EH (cell line): ENCODE data around the gene STK4.
A peak's percentile ranks its signal among the peaks of the same experiment; 100 is the strongest.

Source experiments
- DNase-seq: peaks from one replicate; pipeline ENCODE4 v3.0.0-alpha.2; 2015; ENCODE audit warnings: low read depth

STK4 gene

DNA sequence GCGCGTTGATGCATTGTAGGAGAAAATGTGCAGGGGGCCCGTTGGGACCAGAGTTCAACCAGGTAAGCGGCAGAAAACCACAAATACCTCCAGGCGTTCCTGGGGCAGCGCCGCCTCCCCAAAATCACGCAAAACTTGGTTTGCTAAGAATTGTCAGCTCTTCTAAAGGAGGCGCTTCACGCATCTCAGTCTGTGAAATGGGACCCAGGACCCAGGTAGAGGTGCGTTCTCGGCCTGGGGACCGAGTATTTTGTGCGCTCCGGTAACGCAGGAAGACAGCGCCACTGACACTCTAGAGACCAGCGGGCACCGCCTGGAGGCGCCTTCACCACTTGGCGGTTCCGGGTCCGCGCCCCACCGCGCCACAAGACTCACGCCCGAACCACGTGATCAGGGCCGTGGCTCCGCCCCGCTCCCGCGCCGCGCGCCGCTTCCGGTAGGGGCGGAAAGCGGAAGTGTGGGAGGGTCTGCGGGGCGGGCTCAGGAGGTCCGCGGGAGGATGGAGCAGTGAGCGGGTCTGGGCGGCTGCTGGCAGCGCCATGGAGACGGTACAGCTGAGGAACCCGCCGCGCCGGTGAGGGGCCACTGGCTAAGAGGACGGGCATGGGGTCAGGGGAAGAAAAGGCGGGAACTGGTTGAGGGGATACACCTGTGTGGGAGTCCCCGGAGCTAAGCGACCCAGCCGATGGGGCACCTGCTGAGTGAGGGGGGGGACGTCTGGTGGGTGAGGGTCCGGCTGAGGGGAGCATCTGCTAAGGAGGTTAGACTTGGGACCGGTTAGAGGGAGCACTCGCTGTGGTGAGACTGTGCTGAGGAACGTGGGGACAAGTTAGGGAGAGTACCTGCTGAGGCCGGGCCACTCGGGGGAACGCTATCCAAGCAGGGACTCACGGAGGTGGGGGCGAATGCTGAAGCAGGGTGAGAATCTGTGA, at the start of gene STK4:
STK4 (plus strand) TSS at position 483 of the 932 bp plus-strand sequence; CDS start at position 540, 57 bp downstream.
- peak; percentile 91 for DNase-seq

DNA sequence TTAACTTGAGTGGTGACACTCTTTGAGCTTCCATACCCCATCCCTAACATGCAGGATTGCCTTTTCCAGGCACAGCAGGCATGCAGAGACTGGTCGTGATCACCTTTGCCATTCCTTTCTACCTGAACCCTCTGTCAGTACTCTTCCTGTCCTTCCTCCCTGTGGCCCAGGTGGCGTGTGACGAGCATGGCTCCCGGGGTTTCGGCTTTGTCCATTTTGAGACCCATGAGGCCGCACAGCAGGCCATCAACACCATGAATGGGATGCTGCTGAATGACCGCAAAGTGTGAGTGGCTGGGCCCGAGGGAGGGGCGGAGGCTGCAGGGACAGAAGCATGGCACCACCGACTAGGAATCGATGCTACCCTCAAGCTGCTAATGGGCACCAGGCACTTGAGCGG, 49.7 kb upstream of the STK4 start:
- no peak for DNase-seq

DNA sequence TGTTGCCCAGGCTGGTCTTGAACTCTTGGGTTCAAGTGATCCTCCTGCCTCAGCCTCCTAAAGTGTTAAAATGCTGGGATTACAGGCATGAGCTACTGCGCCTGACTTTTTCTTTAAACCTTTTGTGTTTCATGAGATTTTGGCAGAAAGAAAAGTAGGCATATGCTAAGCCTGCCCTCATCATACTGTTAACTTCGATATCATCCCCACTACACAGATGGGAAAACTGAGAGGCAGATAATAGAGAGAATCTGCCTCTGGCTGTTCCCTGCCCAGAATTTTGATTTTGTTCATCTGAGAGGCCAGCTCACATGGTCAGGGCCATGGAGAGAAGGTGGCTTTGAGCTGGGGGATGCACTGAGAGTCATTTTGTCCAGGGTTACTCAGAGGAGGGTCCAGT, 48.9 kb upstream of the STK4 start:
- no peak for DNase-seq

DNA sequence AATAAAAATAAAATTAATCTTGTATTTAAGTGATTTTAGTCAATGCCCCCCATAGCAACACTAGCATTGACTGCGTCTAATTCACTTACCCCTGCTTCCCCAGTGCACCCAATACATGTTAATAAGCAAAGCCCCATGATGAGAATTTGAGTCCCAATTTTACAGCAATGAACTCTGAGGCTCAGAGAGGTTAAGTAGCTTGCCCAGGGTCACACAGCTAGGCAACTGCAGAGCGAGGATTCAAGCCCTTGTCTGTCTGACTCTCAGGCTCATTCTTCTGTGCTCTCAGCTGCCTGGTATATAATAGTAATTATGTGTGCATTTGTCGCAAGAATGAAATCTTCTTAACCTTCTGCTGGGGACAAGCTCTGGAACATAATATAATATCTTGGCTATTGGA, 48.0 kb upstream of the STK4 start:
- DNase-seq, result no peak

DNA sequence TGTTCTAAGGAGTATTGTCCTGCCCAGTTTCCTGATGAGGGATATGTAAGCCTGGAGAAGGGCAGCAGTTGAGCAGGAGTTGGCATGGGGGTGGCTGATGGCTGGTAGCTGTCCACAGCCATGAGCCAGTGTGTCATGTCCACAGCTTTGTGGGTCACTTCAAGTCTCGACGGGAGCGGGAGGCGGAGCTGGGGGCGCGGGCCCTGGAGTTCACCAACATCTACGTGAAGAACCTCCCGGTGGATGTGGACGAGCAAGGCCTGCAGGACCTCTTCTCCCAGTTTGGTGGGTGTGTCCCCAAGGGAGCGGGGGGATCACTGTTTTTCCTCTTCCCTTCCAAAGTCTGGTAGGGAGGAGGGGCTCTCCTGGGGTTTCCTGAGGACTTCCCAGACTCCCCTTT, 47.6 kb upstream of the STK4 start:
- no peak for DNase-seq

DNA sequence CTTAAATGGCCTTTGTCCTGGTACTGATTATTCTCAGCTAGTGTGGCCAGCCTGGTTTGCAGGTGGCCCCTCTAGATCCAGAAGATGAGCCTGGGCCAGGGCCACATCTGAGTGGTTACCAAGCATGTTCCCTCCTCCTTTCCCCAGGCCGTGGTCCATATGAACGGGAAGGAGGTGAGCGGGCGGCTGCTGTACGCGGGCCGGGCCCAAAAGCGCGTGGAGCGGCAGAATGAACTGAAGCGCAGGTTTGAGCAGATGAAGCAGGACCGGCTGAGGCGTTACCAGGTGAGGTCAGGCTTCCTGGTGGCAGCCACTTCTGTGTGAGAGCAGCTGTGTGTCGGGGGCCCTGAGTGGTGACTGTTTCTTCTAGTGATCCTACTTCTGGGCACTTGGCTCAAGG, 44.9 kb upstream of the STK4 start:
- DNase-seq, result no peak

DNA sequence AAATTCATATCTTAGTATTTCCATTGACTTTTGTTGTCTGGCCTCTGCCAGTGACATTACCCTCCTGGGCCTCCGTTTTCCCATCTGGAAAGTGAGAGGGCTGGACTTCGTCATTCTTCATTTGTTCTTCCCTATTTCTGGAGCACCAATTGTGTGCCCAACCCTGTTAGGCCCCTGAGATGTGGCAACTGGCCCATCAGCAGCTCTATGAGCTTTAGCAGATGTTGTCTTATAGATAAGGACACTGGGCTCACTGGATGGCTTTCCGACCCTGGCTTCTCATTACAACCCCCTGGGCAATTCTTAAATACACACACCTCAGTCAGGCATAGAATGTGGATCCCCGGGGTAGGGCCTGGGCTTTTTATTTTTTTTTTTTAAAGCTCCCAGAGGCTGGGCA, 41.8 kb upstream of the STK4 start:
- no peak for DNase-seq

DNA sequence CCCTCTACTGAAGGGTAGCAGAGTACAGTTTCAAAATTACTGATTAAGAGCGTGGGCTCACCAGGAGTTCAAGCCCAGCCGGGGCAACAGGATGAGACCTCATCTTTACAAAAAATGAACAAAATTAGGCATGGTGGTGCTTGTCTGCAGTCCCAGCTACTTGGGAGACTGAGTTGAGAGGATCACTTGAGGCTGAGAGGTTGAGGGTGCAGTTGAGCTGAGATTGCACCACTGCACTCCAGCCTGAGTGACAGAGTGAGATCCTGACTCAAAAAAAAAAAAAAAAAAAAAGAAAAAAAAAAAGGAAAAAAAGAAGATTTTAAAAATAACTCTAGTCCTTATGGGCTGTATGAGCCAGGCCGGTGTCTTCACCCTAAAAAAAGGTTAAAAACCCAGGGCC, 37.7 kb upstream of the STK4 start:
- no peak for DNase-seq

DNA sequence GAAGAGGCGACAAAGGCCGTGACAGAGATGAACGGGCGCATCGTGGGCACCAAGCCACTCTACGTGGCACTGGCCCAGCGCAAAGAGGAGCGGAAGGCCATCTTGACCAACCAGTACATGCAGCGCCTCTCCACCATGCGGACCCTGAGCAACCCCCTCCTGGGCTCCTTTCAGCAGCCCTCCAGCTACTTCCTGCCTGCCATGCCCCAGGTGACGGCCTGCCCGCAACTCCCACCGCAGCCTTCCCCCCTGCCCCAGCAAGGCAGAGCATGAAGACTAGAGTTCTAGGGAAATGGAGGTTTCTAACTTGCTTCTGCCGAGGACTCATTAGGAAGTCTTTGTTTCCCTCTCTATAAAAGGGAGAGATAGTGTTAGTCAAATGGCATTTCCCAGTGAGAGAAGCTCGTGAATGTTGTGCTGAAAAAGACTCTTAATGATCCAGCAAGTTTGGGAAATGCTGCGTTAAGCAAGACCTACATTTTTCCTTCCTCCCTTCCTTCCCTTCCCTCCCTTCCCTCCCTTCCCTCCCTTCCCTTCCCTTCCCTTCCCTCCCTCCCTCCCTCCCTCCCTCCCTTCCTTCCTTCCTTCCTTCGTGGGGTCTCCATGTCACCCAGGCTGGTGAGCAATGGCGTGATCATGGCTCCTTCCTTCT, 35.7 kb upstream of the STK4 start:
- no peak for DNase-seq

DNA sequence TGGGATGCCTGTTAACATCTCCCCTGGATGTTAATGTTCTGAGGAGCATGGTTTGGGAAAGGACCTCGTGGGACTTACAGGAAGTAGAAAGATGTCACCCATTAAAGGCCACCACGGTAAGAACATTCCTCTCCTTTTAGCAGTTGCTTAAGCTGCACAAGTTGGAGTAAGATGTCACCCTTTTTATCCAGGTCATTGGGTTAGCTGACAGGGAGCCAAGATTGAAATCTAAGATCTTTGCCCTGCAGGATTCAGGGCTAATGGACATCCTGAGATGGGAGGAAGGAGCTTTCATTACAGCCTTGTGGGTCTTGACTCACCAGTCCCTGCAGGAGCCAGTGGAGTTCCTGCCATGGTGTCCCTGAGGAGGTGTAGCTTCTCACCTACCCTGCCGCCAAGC, 34.4 kb upstream of the STK4 start:
- DNase-seq, result peak; percentile 18

DNA sequence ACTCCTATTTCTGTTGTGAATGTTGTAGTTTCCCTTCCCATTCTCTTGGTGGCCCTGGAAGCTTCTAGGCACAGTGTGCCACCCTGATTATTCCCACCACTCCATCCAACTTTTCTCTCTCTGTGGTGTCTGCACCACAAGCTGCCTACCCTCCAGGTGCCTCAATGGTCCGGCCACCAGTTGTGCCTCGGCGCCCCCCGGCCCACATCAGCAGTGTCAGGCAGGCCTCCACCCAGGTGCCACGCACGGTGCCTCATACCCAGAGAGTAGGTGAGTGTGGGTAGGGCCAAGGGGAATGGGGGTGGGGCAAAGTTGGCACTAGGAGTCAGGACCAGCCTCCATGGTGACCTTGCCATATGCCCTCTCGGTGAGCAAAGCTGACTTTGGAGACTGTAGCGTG, 33.4 kb upstream of the STK4 start:
- no peak for DNase-seq

DNA sequence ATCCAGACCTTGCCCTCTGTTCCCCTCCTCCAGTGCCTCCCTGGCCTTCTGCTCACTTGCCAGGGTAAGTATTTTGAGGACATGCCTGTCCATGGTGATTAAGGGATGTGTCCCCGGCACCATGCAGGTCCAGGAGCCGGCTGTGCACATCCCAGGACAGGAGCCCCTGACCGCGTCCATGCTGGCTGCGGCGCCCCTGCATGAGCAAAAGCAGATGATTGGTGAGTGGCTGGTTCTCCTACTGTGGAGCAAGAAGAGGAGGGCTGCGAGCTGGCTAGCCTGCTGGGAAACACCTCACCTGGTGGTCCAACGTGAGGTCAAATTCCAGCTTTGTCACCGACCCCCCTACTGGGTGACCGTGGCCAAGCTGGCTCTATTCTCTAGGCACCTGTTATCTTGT, 29.8 kb upstream of the STK4 start:
- no peak for DNase-seq

DNA sequence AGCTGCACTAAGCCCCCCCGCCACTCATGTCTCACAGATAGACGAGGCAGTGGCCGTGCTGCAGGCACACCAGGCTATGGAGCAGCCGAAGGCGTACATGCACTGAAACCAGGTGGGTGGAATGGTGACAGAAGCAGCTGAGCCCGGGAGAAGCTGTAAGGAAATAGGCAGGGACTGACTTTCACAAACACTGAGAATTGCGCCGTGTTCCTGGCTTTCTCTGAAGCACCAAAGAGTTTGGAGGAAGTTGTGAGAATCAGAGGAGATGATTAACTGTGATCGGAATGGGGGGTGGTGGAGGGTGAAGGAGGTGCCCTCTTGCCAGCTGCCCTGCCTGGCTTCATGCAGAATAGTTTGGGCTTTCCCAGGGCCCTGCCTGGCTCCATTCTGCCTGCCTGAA, 27.7 kb upstream of the STK4 start:
- DNase-seq, result no peak

DNA sequence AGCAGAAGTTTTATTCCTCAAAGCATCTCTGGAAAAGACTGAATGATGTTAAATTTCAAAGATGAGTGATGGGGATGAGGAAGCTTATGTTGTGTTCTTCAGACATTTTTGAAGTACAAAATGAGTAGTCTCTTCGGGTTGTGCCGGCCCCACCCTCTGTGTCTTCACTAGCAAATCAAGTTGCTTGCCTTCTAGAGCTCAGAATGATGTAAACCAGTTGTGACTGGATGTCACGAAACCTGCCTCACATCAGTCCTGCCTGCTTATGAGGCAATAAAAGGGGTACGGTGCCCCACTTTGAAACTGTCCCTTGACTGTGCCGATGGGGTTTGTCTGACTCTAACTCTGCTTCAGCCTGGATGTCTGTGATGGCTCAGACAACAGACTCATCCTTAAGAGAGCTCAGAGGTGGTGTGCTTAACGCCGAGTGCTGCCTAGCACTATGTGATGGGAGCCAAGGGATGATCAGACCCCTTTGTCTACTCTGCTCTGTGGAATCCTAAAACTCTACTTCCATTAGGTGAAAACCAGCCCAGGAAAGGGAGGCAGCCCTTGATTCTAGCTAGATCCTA, 25.1 kb upstream of the STK4 start:
- DNase-seq, result no peak

DNA sequence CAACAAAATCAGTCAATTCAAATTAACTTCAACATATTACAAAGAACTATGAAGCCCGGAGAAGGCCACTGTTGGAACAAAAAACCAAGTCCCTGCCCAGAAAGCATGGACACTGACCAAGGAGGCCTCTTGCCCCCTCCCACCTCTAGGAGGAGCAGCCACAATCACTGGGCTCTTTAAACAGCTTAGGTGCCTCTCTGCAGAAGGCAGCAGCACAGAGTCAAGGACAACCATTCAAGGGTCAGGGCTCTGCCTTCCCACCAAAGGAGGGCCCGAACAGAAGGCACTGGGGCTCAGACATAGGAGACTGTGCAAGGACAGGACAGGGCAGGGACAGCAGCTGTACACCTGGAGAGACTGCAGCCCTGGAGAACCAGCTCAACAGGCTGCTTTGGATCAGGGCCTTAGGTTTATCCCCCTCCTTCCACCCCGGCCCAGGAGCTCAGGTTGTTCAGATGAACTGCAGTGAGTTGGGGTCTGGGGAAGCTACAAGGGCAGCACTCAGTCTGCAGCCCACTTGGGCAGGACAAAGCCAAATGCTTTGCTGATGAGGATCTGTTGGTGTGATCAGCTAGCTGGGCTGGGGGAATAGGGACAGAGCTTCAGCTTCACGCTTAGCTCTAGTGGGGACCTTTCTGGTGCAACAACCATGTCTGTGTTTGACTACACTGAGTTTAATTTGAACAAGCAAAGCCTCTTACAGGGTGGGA, 23.9 kb upstream of the STK4 start:
- no peak for DNase-seq

DNA sequence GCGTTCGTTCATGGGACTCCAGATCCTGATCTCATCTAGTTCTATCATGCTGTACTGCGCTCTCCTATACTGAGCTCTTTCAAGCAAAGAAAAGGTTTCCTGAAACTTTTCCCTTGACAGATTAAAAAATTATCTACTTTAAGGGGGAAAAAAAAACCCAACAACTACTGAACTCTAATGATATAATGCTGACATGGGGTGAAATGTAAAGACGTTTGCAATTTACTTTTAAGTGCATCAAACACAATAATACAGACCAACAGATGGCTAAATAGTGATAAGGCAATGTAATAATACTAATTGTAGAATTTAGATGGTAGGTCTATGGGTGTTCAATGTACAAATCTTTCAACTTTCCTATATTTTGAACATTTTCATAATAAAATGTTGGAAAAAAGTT, 22.5 kb upstream of the STK4 start:
- DNase-seq, result no peak

DNA sequence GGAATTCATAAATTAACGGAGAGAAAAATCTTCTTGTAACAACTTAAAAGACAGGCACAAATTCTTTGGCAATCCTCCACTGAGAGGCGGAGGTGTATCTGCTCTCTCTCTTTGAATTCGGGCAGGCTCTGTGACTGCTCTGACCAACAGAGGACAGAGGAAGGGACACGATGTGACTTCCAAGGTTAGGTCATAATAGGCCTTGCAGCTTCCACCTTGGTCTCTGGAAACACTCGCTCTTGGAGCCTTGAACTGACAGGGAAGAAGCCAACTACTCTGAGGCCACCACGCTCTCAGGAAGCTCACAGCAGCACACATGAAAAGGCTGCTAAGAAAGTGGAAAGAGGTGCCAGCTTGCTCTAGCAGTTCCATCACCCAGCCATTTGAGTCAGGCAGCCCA, 21.1 kb upstream of the STK4 start:
- no peak for DNase-seq

DNA sequence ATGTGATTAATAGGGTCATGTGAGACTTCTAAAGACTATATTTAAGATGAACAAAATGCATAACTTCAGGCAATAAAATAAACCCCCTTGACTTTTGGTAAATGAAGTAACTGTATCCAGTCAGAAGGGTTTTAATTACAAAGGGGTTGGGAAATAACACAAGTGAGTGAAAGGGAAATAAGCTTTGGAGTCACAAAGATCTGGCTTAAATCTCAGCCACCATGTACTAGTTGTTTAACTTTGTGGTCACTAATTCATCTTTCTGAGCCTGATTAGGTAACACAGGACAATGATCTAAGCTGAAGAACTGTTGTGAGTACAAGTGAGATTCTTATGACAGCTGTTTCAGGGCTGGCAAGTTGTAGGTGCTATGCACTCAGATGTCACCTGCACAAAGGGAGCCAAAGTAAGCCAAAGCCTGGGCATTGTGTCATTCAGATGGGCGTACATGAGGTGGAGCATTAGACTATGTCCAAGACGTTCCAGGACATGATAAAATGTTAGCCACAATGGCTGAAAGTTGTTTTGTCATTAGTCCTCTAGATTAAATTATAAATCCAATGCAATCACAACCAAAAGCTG, 19.9 kb upstream of the STK4 start:
- DNase-seq, result no peak

DNA sequence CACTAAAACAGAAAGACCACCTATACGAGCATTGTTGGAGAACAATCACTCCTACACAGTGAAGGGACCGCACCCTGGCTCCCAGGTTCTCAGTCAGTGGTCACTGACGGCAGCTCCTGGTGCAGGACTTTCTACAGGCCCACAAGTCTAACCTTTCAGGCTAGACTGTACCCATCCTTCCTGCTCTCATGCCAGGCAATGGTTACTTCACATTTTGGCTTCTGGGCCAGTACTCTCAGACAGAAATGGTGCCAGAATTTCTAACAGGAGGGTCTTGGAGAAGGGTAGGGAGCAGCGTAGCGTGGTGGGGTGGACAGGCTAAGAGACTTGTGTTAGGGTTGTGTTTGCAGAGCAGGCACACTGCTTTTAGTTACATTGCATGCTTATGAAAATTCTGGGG, 18.2 kb upstream of the STK4 start:
- DNase-seq, result no peak

DNA sequence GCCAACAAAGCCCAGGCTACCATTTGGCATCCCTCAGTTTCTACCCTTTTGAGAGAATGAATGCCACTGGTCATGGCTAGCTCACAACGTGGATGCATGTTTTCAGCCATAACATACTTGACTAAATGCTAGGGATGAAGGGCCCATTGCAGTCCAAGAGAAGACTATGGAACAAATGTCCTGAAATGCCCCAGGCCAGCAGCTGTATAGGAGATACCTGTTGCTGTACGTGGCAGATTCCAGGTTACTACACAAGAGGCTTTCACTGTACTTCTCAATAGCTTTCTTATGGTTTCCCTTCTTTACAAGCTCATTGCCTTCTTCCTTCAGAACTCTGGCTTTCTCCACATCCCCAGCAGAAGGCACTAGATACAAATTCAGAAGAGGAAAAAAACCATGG, 17.8 kb upstream of the STK4 start:
- no peak for DNase-seq

DNA sequence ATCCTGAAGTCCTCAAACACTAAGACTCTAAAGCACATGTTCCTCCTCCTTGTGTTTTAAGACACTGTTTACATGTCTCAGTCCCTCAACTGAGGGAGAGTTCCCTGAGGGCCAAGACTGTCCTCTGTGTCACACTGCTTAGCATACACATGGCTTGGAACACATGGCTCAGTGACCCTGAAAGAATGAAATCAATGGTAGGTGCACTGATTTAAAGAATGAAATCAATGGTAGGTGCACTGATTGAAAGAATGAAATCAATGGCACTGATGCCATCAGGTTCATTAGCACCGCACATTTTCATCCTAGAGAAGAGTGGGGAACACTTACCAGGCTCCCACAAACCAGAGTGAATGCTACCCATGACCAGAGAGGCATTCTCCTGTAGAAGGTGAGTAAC, 15.9 kb upstream of the STK4 start:
- no peak for DNase-seq

DNA sequence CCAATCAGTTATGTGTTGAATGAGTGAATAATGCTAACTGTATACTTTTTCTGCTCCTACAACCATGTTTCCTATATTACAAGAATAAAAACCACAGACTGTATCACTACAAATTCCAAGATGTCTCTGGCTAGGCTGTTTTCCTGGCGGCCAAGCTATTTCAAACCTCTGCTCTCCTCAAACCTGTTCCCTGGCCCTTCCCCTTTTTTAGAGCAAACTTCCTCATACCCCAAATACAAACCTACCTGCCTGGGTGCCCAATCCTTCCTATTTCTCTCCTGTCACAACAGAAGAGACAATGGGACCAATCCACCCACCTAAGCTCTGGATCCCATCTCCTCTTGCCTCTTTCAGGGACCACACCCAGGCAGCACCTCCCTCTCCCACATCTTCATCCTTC, 13.6 kb upstream of the STK4 start:
- DNase-seq, result no peak
